H1 (cell line): ENCODE results near the gene LANCL1. TPM values are rescaled to one million over a fixed set of nuclear protein-coding genes. Genes with fewer than 3 reads are reported as not detected.

Experiments
- CTCF ChIA-PET: fragments of 300-600 bp; sonication (Branson Sonifier 250); formaldehyde crosslinking; loops from one replicate; lab custom pipeline; 2021; ENCODE audit not compliant: partially characterized antibody; lab: Charles Lee
- POLR2A ChIA-PET: fragments of 300-600 bp; sonication (Branson Sonifier 250); formaldehyde crosslinking; loops from one replicate; lab custom pipeline; 2021; ENCODE audit warnings: inconsistent platforms; ENCODE audit not compliant: partially characterized antibody; lab: Charles Lee
- DNase-seq, 2 experiments: peaks; one replicate each; pipeline versions ENCODE4 v3.0.0 to v3.0.0-alpha.2; 2010 to 2022; ENCODE audit warnings: low spot score in 2 of 2, low read depth in 1 of 2, mixed read lengths in 1 of 2
- FAIRE-seq: peaks from 2 replicates; lab custom pipeline; 2011; peaks lifted over from hg19 to GRCh38; lab: Jason Lieb, UNC
- H2AFZ ChIP-seq: 2 replicates; pipeline ENCODE4 v1.8.1; 2012; ENCODE audit warnings: low read length, inconsistent platforms
- H2AK5ac ChIP-seq: 2 replicates; pipeline ENCODE4 v1.6.1; 2013; ENCODE audit warnings: low read depth, low read length
- H2BK120ac ChIP-seq: replicated peaks from 2 replicates; pipeline ENCODE3; 2013; ENCODE audit warnings: low read depth, low read length, inconsistent platforms
- H2BK12ac ChIP-seq: 2 replicates; pipeline ENCODE4 v1.6.1; 2013; ENCODE audit warnings: low read depth, low read length
- H2BK15ac ChIP-seq: 2 replicates; pipeline ENCODE4 v1.6.1; 2013; ENCODE audit warnings: low read length
- H2BK20ac ChIP-seq: 2 replicates; pipeline ENCODE4 v1.6.1; 2013; ENCODE audit warnings: low read length
- H2BK5ac ChIP-seq: 2 replicates; pipeline ENCODE4 v1.6.1; 2013; ENCODE audit warnings: low read depth, low read length
- H3K14ac ChIP-seq: 2 replicates; pipeline ENCODE4 v1.6.1; 2013; ENCODE audit warnings: inconsistent platforms; ENCODE audit not compliant: insufficient read length
- H3K18ac ChIP-seq: 2 replicates; pipeline ENCODE4 v1.6.1; 2013; ENCODE audit warnings: low read length; ENCODE audit errors: extremely low read depth
- H3K23ac ChIP-seq: 2 replicates; pipeline ENCODE4 v1.6.1; 2013; ENCODE audit warnings: inconsistent platforms; ENCODE audit not compliant: insufficient read length
- H3K23me2 ChIP-seq: 2 replicates; pipeline ENCODE4 v1.6.1; 2013; ENCODE audit warnings: low read depth, low read length
- H3K27ac ChIP-seq: 2 replicates; pipeline ENCODE4 v1.6.1; 2011; ENCODE audit warnings: low read depth, low read length, inconsistent platforms
- H3K27me3 ChIP-seq, 4 experiments: replicated peaks in 1 of 4; 1 replicate in 1 of 4; 2 replicates in 3 of 4; pipeline versions ENCODE4 v1.6.1 to v1.8.1; 2011 to 2013; ENCODE audit warnings: low read length in 3 of 4, mild to moderate bottlenecking in 3 of 4, inconsistent platforms in 2 of 4, mixed read lengths in 2 of 4, moderate library complexity in 1 of 4; ENCODE audit not compliant: control insufficient read depth in 3 of 4, insufficient read depth in 3 of 4; ENCODE audit errors: extremely low read depth in 1 of 4
- H3K36me3 ChIP-seq, 4 experiments: 2 replicates each; pipeline versions ENCODE4 v1.6.1 to v1.8.1; 2011 to 2013; ENCODE audit warnings: mild to moderate bottlenecking in 4 of 4, low read length in 3 of 4, moderate library complexity in 2 of 4, control low read depth in 1 of 4, inconsistent platforms in 1 of 4; ENCODE audit not compliant: insufficient read depth in 4 of 4, control insufficient read depth in 2 of 4
- H3K4ac ChIP-seq: replicated peaks from 2 replicates; pipeline ENCODE3; 2013; ENCODE audit warnings: low read length, low read depth, mixed read lengths, inconsistent platforms; ENCODE audit not compliant: insufficient read length
- H3K4me1 ChIP-seq, 4 experiments: replicated peaks in 1 of 4; 1 replicate in 1 of 4; 2 replicates in 3 of 4; pipeline versions ENCODE4 v1.6.1 to v1.8.1; 2011 to 2013; ENCODE audit warnings: low read length in 3 of 4, inconsistent platforms in 2 of 4, mixed read lengths in 1 of 4; ENCODE audit not compliant: insufficient read depth in 4 of 4, control insufficient read depth in 3 of 4
- H3K4me2 ChIP-seq, 2 experiments: 2 replicates each; pipeline versions ENCODE4 v1.6.1 to v1.8.1; 2011 to 2013; ENCODE audit warnings: low read depth in 2 of 2, low read length in 2 of 2, control low read depth in 1 of 2, inconsistent platforms in 1 of 2, mild to moderate bottlenecking in 1 of 2; ENCODE audit not compliant: insufficient read depth in 1 of 2
- H3K4me3 ChIP-seq, 4 experiments: fragments of 200-600, 300-600 bp in 1 of 4; sonication (generic), shearing (Covaris generic), sonication (Bioruptor Twin) in 1 of 4; 2 replicates each; pipeline versions ENCODE4 v1.5.1 to v1.8.1; 2011 to 2016; ENCODE audit warnings: low read length in 4 of 4, low read depth in 3 of 4, control low read depth in 2 of 4, inconsistent platforms in 2 of 4, mild to moderate bottlenecking in 2 of 4, mixed read lengths in 1 of 4, moderate library complexity in 1 of 4; ENCODE audit not compliant: insufficient read depth in 2 of 4; ENCODE audit errors: extremely low read depth in 1 of 4
- H3K56ac ChIP-seq: replicated peaks from 2 replicates; pipeline ENCODE3; 2013; ENCODE audit warnings: low read depth, mild to moderate bottlenecking, mixed read lengths, low read length, inconsistent platforms; ENCODE audit not compliant: insufficient read length
- H3K79me1 ChIP-seq: 2 replicates; pipeline ENCODE4 v1.6.1; 2013; ENCODE audit warnings: low read depth, low read length, control low read depth
- H3K79me2 ChIP-seq, 2 experiments: 2 replicates each; pipeline versions ENCODE4 v1.6.1 to v1.8.1; 2012 to 2013; ENCODE audit warnings: low read length in 2 of 2, mild to moderate bottlenecking in 2 of 2, inconsistent platforms in 1 of 2; ENCODE audit not compliant: insufficient read depth in 2 of 2, control insufficient read depth in 1 of 2
- H3K9ac ChIP-seq, 4 experiments: replicated peaks in 1 of 4; 1 replicate in 1 of 4; 2 replicates in 3 of 4; pipeline versions ENCODE4 v1.6.1 to v1.8.1; 2011 to 2013; ENCODE audit warnings: low read depth in 3 of 4, low read length in 3 of 4, control low read depth in 2 of 4, mild to moderate bottlenecking in 2 of 4, moderate library complexity in 2 of 4, inconsistent platforms in 1 of 4; ENCODE audit errors: extremely low read depth in 1 of 4
- H3K9me3 ChIP-seq, 2 experiments: 2 replicates each; pipeline versions ENCODE4 v1.6.1 to v1.8.1; 2012 to 2013; ENCODE audit warnings: mild to moderate bottlenecking in 2 of 2, moderate library complexity in 2 of 2, control low read depth in 1 of 2, inconsistent platforms in 1 of 2, low read depth in 1 of 2, low read length in 1 of 2, mixed read lengths in 1 of 2; ENCODE audit not compliant: insufficient read depth in 2 of 2
- H4K20me1 ChIP-seq, 2 experiments: replicated peaks in 1 of 2; 2 replicates each; pipeline versions ENCODE3 to v1.8.1; 2011 to 2013; ENCODE audit warnings: inconsistent platforms in 2 of 2, low read length in 2 of 2, mild to moderate bottlenecking in 1 of 2; ENCODE audit not compliant: insufficient read depth in 2 of 2, control insufficient read depth in 1 of 2
- H4K5ac ChIP-seq: 2 replicates; pipeline ENCODE4 v1.6.1; 2013; ENCODE audit warnings: low read length, low read depth, mixed read lengths, inconsistent platforms; ENCODE audit not compliant: insufficient read length
- H4K8ac ChIP-seq: 2 replicates; pipeline ENCODE4 v1.8.0; 2013; ENCODE audit warnings: mild to moderate bottlenecking, moderate library complexity, low read length, inconsistent platforms; ENCODE audit not compliant: insufficient read depth; ENCODE audit errors: extremely low read depth
- H4K91ac ChIP-seq: replicated peaks from 2 replicates; pipeline ENCODE3; 2013; ENCODE audit warnings: low read length, mixed read lengths, inconsistent platforms; ENCODE audit not compliant: insufficient read length
- EP300 ChIP-seq, 2 experiments: IDR thresholded peaks; 1 replicate in 1 of 2; 2 replicates in 1 of 2; pipeline ENCODE4 v1.6.1; 2011 to 2012; ENCODE audit warnings: low read depth in 2 of 2, low read length in 2 of 2, mild to moderate bottlenecking in 2 of 2, borderline replicate concordance in 1 of 2, inconsistent platforms in 1 of 2, moderate library complexity in 1 of 2
- FOSL1 ChIP-seq: IDR thresholded peaks from 2 replicates; pipeline ENCODE4 v1.6.1; 2011; ENCODE audit warnings: mild to moderate bottlenecking, low read depth, low read length, moderate library complexity; ENCODE audit not compliant: insufficient read depth
- HDAC2 ChIP-seq, 2 experiments: fragments of 300-600 bp in 1 of 2; sonication (generic) in 1 of 2; IDR thresholded peaks; 2 replicates each; pipeline ENCODE4 v1.6.1; 2011 to 2012; ENCODE audit warnings: low read depth in 2 of 2, low read length in 2 of 2, mild to moderate bottlenecking in 2 of 2, moderate library complexity in 2 of 2, borderline replicate concordance in 1 of 2, inconsistent platforms in 1 of 2
- JUN ChIP-seq: IDR thresholded peaks from 2 replicates; pipeline ENCODE4 v1.6.1; 2011; ENCODE audit warnings: low read depth, mild to moderate bottlenecking, improper control_type of control experiment, low read length
- JUND ChIP-seq: IDR thresholded peaks from 2 replicates; pipeline ENCODE4 v1.6.1; 2011; ENCODE audit warnings: mild to moderate bottlenecking, improper control_type of control experiment, low read length
- POLR2AphosphoS5 ChIP-seq: IDR thresholded peaks from 2 replicates; pipeline ENCODE4 v1.6.1; 2011; ENCODE audit warnings: low read depth, low read length
- RFX5 ChIP-seq: IDR thresholded peaks from 2 replicates; pipeline ENCODE4 v1.6.1; 2011; ENCODE audit warnings: low read depth, low read length, improper control_type of control experiment, borderline replicate concordance
- RNF2 ChIP-seq: fragments of 200-900, 300-1000 bp; sonication (generic); IDR thresholded peaks from 2 replicates; pipeline ENCODE4 v1.7.1; 2016; ENCODE audit warnings: borderline replicate concordance, low read depth, mild to moderate bottlenecking, antibody characterized with exemption, low read length; ENCODE audit not compliant: poor library complexity, severe bottlenecking; ENCODE audit errors: missing control alignments
- WGBS, 2 experiments: shearing (Covaris generic) in 1 of 2; methylation state at CpG; one replicate each; pipeline versions ENCODE4 v1.1.6 to v1.1.7; 2013 to 2015; ENCODE audit warnings: low lambda C conversion rate in 2 of 2, mixed read lengths in 2 of 2, inconsistent platforms in 1 of 2, low coverage in 1 of 2, missing lambda C conversion rate in 1 of 2; ENCODE audit not compliant: insufficient replicate concordance in 2 of 2, insufficient coverage in 1 of 2, insufficient read length in 1 of 2; ENCODE audit errors: extremely low coverage in 1 of 2, missing lambda C conversion rate in 1 of 2; 5-methylcytosine and 5-hydroxymethylcytosine counted together
- polyA plus RNA-seq, 7 experiments: library from polyadenylated mRNA; depleted of rRNA in 3 of 7; stranded (reverse) in 5 of 7; unstranded in 2 of 7; fragments of >200 nt in 5 of 7; fragments of 200-250 nt in 2 of 7; gene quantifications; 1 replicate in 5 of 7; 2 replicates in 1 of 7; 4 replicates in 1 of 7; pipeline versions ENCODE4 v1.2.1 to v1.2.3, GENCODE V29; 2011 to 2013; ENCODE audit warnings: missing spikeins in 2 of 7, mixed read lengths in 2 of 7
- total RNA-seq: library from RNA; stranded (reverse); fragmentation: NEBNext Ultra II Directional; extraction: Animal tissue kit (Norgen Biotek cat#: 25700); gene quantifications from 2 replicates; pipeline ENCODE4 v1.2.1, GENCODE V29; 2021

The LANCL1 gene
- total and polyA plus RNA-seq, 2 of the 8 experiments (the other 6 are each of a cell fraction or from before 2014, with no cell fraction given) = 26.2 to 48.7 TPM

GRCh38 chr2:210412660-210413059 is 63.9 kb downstream of the LANCL1 start:
- ChIA-PET POLR2A (no interaction called here), CTCF (no interaction called here)
- Histone ChIP-seq H3K4me3 (no peak overlapping the region), H4K20me1 (no peaks in the 10 kb centered on the region), H3K36me3 (no peaks in the 10 kb centered on the region), H3K9ac (no peak overlapping the region), H2BK120ac (no peak overlapping the region), H2BK12ac (no peak overlapping the region), H3K23ac (no peak overlapping the region), H2BK20ac (no peak overlapping the region), H4K5ac (no peak overlapping the region), H3K4me1 (no peaks in the 10 kb centered on the region), H3K27ac (no peak overlapping the region), H2BK5ac (no peak overlapping the region), H4K8ac (no peak overlapping the region), H2AK5ac (no peak overlapping the region), H4K91ac (no peak overlapping the region), H3K56ac (no peak overlapping the region), H3K18ac (no peak overlapping the region), H3K23me2 (no peaks in the 10 kb centered on the region), H3K79me2 (no peaks in the 10 kb centered on the region), H3K9me3 (no peaks in the 10 kb centered on the region), H3K14ac (no peak overlapping the region), H2BK15ac (no peak overlapping the region), H3K79me1 (no peaks in the 10 kb centered on the region), H3K27me3 (no peaks in the 10 kb centered on the region), H3K4me2 (no peak overlapping the region), H3K4ac (no peak overlapping the region), H2AFZ (no peak overlapping the region)
- FAIRE-seq = no peak
- WGBS, 2 experiments = 95% methylated on average over 1 of the region's 1 CpG; no CpG with 5 or more reads in 1 of the 2 experiments
- no peak for DNase-seq
- TF ChIP-seq FOSL1 (no peak), RNF2 (no peak), RFX5 (no peak), EP300 (IDR thresholded peaks at IDR 0.05; ENCODE audit: borderline replicate concordance in 1 of 2, low read depth in 2 of 2, low read length in 2 of 2) (no peak), POLR2AphosphoS5 (no peak), JUND (no peak), JUN (no peak), HDAC2 (IDR thresholded peaks at IDR 0.05; ENCODE audit: borderline replicate concordance in 1 of 2, low read depth in 2 of 2, low read length in 2 of 2) (no peak)
